ENCODE data around the gene GSTO2.

DNA sequence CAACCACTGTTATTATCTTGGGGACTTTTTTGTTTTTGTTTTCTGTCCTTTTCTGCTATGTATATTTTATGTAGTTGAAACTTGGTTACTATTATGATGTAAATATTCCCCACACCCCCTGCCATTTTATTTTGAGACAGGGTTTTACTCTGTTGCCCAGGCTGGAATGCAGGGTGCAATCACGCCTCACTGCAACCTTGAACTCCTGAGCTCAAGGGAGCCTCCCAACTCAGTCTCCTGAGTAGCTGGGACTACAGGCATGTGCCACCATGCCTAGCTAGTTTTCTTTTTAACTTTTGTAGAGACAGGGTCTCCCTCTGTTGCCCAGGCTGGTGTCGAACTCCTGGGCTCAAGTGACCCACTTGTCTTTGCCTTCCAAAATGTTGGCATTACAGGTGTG lies 18.0 kb downstream of the GSTO2 start:
- TF ChIP-seq CTCF (conservative IDR thresholded peaks at IDR 0.05; ENCODE audit: low read length) (no peak), EZH2phosphoT487 (IDR thresholded peaks at IDR 0.05; ENCODE audit: borderline replicate concordance, low read depth, low read length) (no peak)
